Mucosa of descending colon (tissue), 3 donors: ENCODE data around the gene IDH3G. TPM values are rescaled to one million over a fixed set of nuclear protein-coding genes. Genes with fewer than 3 reads are reported as not detected.

Experiments used
- ATAC-seq: fragments of 200-7000 bp; cut with Tn5 transposase; one replicate; pipeline ENCODE4 v1.9.1; 2020; ENCODE audit warnings: mild to moderate bottlenecking, moderate library complexity
- DNase-seq, 3 donors: peaks; one replicate each; pipeline ENCODE4 v3.0.0-alpha.2; 2020
- H3K36me3 ChIP-seq: fragments of 200-600 bp; one replicate; pipeline ENCODE4 v1.8.0; 2021; ENCODE audit warnings: low read depth, mild to moderate bottlenecking
- H3K4me1 ChIP-seq: fragments of 200-600 bp; one replicate; pipeline ENCODE4 v1.8.0; 2021; ENCODE audit warnings: low read depth, mild to moderate bottlenecking
- H3K4me3 ChIP-seq: fragments of 200-600 bp; one replicate; pipeline ENCODE4 v1.8.0; 2021; ENCODE audit warnings: mild to moderate bottlenecking
- H3K9me3 ChIP-seq: fragments of 200-600 bp; one replicate; pipeline ENCODE4 v1.8.0; 2021; ENCODE audit warnings: mild to moderate bottlenecking
- intact Hi-C, 2 donors: fragments of 100-400 bp; cut with DNase I in 1 of 2; cut with micrococcal nuclease in 1 of 2; formaldehyde crosslinking; loops; one replicate each; pipeline versions ENCODE4 v1.11.0 to v1.11.1; 2022; cut with DNase I, micrococcal nuclease
- total RNA-seq, 3 donors: library from RNA; stranded (reverse); fragmentation: NEBNext Ultra II Directional in 2 of 3; extraction: Animal tissue kit (Norgen Biotek cat#: 25700) in 2 of 3; gene quantifications; one replicate each; pipeline versions ENCODE4 v1.2.1 to v1.2.4, GENCODE V29; 2021 to 2023
- TF ChIP-seq, protein P1 (sequence below): fragments of 200-600 bp; IDR thresholded peaks from one replicate; pipeline ENCODE4 v1.8.0; 2022; ENCODE audit warnings: antibody characterized with exemption, mild to moderate bottlenecking
- donor health status: DM: no; HTN: no; CAD: no; lungs with moderate emphysema.
- donor health status: DM: no; HTN: no; CAD: no.
- donor health status: DM: no; HTN: yes; CAD: no.

Gene IDH3G
- total RNA-seq, 3 donors from 2014 or later, result 57.8 to 89.9 (median 79.3) TPM

DNA sequence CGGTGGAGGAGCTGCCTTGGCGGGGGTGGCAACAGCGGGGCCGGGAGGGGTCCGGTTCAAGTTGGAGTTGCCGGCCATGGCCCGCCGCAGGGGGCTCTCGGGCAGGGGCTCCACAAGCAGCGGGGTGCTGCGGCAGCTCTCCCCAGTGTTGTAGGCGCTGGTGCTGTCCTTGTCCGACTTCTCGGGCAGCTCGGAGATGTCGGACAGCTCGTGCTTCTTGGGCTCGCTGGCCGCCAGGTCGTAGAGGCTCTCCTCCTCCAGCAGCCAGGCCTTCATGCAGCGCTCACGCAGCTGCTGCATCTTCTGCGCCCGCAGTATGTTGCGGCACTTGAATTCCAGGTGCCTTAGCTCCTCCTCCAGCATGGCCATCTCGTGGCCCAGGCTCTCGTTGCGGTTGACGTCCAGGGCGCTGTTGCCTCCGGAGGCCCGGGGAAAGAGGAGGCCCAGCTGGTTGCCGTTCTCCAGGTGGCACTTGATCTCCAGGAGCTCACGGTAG lies 10.0 kb upstream of the IDH3G start:
- Histone ChIP-seq H3K4me3 (no peak overlapping the region), H3K9me3 (no peaks in the 10 kb centered on the region), H3K4me1 (no peaks in the 10 kb centered on the region), H3K36me3 (no peaks in the 10 kb centered on the region)
- intact Hi-C loops, result no loop called here
- no peak for ATAC-seq
- TF ChIP-seq, protein P1, sequence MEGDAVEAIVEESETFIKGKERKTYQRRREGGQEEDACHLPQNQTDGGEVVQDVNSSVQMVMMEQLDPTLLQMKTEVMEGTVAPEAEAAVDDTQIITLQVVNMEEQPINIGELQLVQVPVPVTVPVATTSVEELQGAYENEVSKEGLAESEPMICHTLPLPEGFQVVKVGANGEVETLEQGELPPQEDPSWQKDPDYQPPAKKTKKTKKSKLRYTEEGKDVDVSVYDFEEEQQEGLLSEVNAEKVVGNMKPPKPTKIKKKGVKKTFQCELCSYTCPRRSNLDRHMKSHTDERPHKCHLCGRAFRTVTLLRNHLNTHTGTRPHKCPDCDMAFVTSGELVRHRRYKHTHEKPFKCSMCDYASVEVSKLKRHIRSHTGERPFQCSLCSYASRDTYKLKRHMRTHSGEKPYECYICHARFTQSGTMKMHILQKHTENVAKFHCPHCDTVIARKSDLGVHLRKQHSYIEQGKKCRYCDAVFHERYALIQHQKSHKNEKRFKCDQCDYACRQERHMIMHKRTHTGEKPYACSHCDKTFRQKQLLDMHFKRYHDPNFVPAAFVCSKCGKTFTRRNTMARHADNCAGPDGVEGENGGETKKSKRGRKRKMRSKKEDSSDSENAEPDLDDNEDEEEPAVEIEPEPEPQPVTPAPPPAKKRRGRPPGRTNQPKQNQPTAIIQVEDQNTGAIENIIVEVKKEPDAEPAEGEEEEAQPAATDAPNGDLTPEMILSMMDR, result no peak
- DNase-seq, result peak in 1 of 3 donors; percentile 9

DNA sequence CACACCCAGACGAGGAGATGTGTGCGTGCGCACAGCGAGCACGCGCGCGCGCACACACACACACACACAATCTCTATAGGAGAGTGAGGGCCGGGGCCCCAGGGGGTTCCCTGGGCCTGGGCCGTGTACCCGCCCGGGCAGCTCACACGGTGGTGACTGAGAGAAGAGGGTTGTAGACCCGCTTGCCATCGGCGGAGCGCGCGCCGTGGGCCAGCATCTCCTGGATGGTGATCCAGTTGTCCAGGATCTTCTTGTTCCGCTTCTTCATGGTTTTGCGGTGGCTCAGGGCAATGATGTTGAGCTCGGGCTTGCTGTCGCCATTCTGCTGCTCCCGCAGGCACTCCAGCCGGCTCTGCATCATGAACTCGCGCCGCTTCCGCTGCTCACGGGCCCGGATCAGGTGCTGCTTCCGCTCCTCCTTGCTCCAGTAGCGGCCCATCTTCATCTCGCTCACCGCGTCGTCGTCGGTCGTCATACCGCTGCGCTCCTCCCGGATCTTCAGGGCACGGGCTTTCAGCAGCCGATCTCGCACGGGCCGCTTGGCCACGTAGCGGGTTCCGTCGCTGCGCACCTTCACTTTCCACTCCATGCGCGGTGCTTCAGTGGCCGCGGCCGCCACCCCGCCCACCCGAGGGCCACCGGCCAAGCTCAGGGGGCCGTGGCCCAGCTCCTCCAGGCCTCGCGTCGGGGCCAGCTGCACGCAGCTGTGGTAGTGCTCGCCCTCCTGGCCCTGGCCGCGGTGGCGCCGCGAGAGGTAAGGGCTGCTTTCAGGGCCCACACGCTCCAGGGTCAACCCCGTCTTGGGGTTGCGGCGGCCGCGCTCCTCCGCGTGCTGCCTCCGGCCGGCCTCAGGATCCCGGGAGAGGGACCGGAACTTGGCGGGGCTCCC lies 9.3 kb upstream of the IDH3G start:
- intact Hi-C loops, result no loop called here
- ATAC-seq (no peak), DNase-seq (peak in 1 of 3 donors; percentile 1)
- Histone ChIP-seq H3K4me3 (no peak overlapping the region), H3K9me3 (no peaks in the 10 kb centered on the region), H3K36me3 (no peaks in the 10 kb centered on the region), H3K4me1 (no peaks in the 10 kb centered on the region)
- TF ChIP-seq, protein P1, result no peak

DNA sequence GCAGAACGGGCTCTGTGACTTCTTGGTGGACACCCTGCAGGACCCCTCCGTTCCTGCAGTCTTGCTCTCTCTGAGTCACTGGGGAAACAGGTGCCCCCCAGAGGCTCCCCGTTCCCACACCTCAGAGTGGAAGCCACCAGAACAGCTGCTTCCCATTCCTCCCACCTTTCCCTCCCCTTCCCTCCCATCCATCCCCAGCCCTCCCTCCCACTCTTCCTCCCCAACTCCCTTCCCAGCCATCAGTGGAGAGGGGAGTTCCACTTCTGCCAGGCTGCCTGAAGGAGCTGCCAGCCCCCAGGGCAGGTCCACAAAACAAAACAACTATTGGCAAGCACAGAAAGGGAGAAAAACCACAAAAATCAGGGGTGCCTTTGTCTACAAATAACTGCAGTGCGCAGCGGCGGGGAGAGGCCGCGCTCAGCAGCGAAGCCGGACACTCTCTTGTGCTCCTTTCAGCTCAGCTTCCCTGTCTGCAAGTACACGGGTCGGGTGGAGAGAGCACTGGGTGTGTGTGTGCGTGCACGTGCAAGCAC lies 8.4 kb upstream of the IDH3G start:
- ATAC-seq (no peak), DNase-seq (no peak)
- no peak overlapping the region for H3K4me3 ChIP-seq
- TF ChIP-seq, protein P1, result no peak
- intact Hi-C loops, result no loop called here
- no peaks in the 10 kb centered on the region for H3K4me1 ChIP-seq
- no peaks in the 10 kb centered on the region for H3K36me3 ChIP-seq
- no peaks in the 10 kb centered on the region for H3K9me3 ChIP-seq

DNA sequence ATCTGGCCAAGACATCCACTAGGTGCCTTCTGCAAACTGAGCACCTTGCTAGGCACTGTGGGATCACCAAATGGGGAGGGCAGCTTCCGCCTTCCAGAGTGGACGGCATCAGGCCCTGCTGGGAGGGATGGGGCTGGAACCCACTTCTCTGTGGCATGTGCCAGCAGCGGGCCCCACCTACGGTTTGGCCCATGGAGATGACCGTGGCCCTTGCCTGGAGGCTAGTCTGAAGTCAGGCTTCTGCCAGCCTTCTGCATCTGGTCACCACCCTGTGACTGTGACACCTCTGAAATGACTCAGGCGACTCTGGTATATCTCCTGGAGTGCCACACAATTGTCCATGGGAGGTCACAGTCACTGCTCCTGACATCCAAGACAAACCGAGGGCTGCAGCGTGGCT lies 7.5 kb upstream of the IDH3G start:
- no peaks in the 10 kb centered on the region for H3K36me3 ChIP-seq
- ATAC-seq (no peak), DNase-seq (no peak)
- H3K4me1 ChIP-seq, result no peaks in the 10 kb centered on the region
- no peak overlapping the region for H3K4me3 ChIP-seq
- intact Hi-C loops, result no loop called here
- no peaks in the 10 kb centered on the region for H3K9me3 ChIP-seq
- TF ChIP-seq, protein P1, result no peak

DNA sequence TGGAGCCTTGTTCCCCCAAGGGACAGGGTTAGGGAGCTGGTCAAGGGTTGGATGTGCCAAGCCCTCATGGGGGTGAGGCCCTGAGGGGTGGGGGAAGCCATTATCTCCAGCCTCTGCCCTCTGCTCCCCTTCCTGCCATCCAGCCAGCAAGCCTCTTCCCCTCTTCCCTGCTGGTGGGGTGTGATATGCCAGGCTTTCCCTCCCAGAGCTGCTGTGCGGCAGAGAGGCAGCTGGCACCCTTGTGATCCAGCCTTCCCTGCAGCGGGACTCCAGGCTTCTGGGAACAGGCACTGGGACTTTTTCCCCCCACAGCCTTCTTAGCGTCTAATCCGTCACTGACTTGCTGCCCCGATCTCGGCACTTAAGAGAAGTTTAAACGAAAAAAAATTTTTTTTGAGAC lies 6.6 kb upstream of the IDH3G start:
- ATAC-seq, result no peak
- no peaks in the 10 kb centered on the region for H3K36me3 ChIP-seq
- intact Hi-C loops, result no loop called here
- TF ChIP-seq, protein P1, result no peak
- no peak overlapping the region for H3K4me3 ChIP-seq
- no peaks in the 10 kb centered on the region for H3K4me1 ChIP-seq
- no peak for DNase-seq
- H3K9me3 ChIP-seq, result no peaks in the 10 kb centered on the region
